Prostate gland (tissue), 2 donors: ENCODE data around the gene MRE11. TPM values are rescaled to one million over a fixed set of nuclear protein-coding genes. Genes with fewer than 3 reads are reported as not detected.

Experiments
- DNase-seq: peaks from one replicate; pipeline ENCODE4 v3.0.0-alpha.2; 2019; ENCODE audit warnings: low spot score
- H3K27ac ChIP-seq, 2 donors: fragments of 200-600 bp; sonication (generic); 2 replicates each; pipeline ENCODE4 v1.5.1; 2017 to 2019
- H3K27me3 ChIP-seq: fragments of 200-600 bp; sonication (generic); replicated peaks from 2 replicates; pipeline ENCODE4 v1.5.1; 2019; ENCODE audit not compliant: insufficient read depth
- H3K36me3 ChIP-seq, 2 donors: fragments of 200-600 bp; sonication (generic); 1 replicate in 1 of 2; 2 replicates in 1 of 2; pipeline versions ENCODE4 v1.5.1 to v1.8.1; 2017 to 2019
- H3K4me1 ChIP-seq: fragments of 200-600 bp; sonication (generic); replicated peaks from 2 replicates; pipeline ENCODE4 v1.5.1; 2019
- H3K4me3 ChIP-seq, 2 donors: fragments of 200-600 bp; sonication (generic); 2 replicates each; pipeline ENCODE4 v1.5.1; 2017 to 2019
- H3K9me3 ChIP-seq: fragments of 200-600 bp; sonication (generic); 2 replicates; pipeline ENCODE4 v1.5.1; 2017
- POLR2A ChIP-seq: fragments of 450-650 bp; IDR thresholded peaks from one replicate; pipeline ENCODE4 v1.6.1; 2016; ENCODE audit warnings: antibody characterized with exemption, mild to moderate bottlenecking
- POLR2AphosphoS5 ChIP-seq: sonication (generic); formaldehyde crosslinking; IDR thresholded peaks from one replicate; pipeline ENCODE4 v1.6.1; 2017; ENCODE audit warnings: antibody characterized with exemption
- WGBS: methylation state at CpG from one replicate; pipeline ENCODE4 v1.1.5; 2018; 5-methylcytosine and 5-hydroxymethylcytosine counted together
- intact Hi-C: fragments of 100-400 bp; cut with DNase I; formaldehyde crosslinking; loops from one replicate; pipeline ENCODE4 v1.14.2; 2022
- total RNA-seq, 2 donors: library from RNA; depleted of rRNA; stranded (reverse); fragments of >200 nt; gene quantifications; one replicate each; pipeline ENCODE4 v1.1.0, GENCODE V29; 2016
- TF ChIP-seq, protein P1 (sequence below), 4 experiments: fragments of 200-600 bp in 2 of 4; fragments of 450-650 bp in 2 of 4; sonication (generic) in 2 of 4; IDR thresholded peaks; 1 replicate in 3 of 4; 2 replicates in 1 of 4; pipeline ENCODE4 v1.5.1; 2016 to 2019; ENCODE audit warnings: antibody characterized with exemption in 4 of 4, mild to moderate bottlenecking in 2 of 4, moderate library complexity in 2 of 4

MRE11 gene
- total RNA-seq, 2 donors from 2014 or later = 12.3 to 14.1 TPM

DNA sequence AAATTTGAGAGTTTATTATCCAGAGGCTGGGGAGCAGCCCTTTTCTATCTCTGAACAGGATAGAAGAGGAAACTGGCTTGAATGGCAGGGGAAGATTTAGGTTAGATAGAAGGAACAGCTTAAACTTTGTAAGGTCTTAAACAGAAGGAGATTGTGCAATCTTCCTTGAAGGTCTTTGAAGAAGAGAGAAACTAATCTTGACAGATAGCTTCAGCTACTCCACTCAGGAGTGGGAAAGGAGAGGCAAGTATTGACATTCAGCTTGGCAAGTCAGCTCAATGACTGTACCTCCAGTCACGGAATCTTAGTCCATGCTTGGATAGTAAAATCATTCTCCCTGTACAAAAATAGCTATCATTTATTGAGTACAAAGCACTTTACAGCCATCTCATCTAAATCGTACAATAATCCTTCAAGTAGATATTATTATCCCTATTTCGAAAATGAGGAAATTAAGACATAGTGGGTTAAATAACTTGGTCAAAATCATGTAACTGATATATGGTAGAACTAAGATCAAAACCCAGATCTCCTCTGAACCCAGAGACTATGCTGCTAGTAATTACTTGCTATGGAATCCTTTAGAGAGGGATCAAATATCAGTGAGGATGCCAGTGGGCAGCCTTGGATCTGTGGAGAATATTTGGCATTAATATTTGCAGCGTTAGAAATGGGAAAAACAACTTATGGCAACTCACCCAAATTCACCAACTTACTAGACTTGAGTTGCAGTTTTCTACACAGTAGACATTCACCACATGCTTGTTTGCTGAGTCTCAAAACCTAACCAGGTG is 33.2 kb upstream of the MRE11 start:
- H3K4me1 ChIP-seq = no peaks in the 10 kb centered on the region
- intact Hi-C loops = loop anchor here (10.0 kb wide), 2 partner anchors 68 to 368 kb away; no protein-coding TSS in a partner anchor
- DNase-seq = no peak
- no peak overlapping the region for H3K27ac ChIP-seq
- no peaks in the 10 kb centered on the region for H3K27me3 ChIP-seq
- no peak overlapping the region for H3K4me3 ChIP-seq
- TF ChIP-seq POLR2AphosphoS5 = no peak
- TF ChIP-seq, protein P1, sequence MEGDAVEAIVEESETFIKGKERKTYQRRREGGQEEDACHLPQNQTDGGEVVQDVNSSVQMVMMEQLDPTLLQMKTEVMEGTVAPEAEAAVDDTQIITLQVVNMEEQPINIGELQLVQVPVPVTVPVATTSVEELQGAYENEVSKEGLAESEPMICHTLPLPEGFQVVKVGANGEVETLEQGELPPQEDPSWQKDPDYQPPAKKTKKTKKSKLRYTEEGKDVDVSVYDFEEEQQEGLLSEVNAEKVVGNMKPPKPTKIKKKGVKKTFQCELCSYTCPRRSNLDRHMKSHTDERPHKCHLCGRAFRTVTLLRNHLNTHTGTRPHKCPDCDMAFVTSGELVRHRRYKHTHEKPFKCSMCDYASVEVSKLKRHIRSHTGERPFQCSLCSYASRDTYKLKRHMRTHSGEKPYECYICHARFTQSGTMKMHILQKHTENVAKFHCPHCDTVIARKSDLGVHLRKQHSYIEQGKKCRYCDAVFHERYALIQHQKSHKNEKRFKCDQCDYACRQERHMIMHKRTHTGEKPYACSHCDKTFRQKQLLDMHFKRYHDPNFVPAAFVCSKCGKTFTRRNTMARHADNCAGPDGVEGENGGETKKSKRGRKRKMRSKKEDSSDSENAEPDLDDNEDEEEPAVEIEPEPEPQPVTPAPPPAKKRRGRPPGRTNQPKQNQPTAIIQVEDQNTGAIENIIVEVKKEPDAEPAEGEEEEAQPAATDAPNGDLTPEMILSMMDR (IDR thresholded peaks at IDR 0.05) = no peak
- no peak for TF ChIP-seq POLR2A
- H3K9me3 ChIP-seq = no peaks in the 10 kb centered on the region
- WGBS = 44% methylated on average over 4 of the region's 4 CpGs
- H3K36me3 ChIP-seq = no peaks in the 10 kb centered on the region

DNA sequence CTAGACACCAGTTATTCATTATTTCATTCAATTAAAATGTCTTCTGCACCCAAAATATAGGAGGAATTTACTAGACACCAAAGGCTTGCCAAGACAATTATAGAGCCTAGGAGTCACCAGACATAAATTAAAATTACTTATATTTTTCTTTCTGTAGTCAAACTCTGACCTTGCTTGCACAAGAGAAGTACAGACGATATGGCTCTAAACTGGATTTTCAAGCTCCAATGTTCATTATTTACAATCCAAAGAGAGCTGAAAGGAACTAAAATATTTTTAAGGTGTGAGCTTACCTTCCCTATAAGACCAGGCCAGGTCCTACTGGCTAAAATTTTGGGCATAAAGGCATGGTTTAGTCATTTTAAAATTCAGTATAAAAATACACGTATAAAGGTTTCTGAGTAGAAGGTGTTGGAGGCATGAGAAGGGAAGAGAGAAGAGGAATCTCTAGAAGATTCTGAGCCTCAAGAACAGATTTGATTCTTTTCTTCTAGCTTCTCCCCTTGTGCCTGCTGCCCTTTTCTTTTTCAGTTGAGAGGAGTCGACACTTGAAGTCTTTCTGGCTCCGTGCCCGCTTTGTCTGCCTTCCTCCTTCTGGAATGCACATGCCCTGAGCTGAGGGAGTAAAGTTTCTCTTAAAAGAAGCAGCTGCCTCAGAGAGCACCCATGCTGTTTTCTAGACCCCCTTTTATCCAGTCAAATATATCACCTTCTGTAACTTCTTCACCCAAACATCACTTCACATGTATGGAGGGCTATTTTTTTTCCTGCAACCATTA is 32.1 kb upstream of the MRE11 start:
- H3K4me3 ChIP-seq = no peak overlapping the region
- peak; percentile 66 for DNase-seq
- WGBS = 20% methylated on average over 5 of the region's 5 CpGs
- no peaks in the 10 kb centered on the region for H3K27me3 ChIP-seq
- no peaks in the 10 kb centered on the region for H3K36me3 ChIP-seq
- H3K9me3 ChIP-seq = no peaks in the 10 kb centered on the region
- H3K4me1 ChIP-seq = no peaks in the 10 kb centered on the region
- TF ChIP-seq POLR2A (no peak), POLR2AphosphoS5 (no peak)
- TF ChIP-seq, protein P1 (IDR thresholded peaks at IDR 0.05) = no peak
- no peak overlapping the region for H3K27ac ChIP-seq
- intact Hi-C loops = loop anchor here (10.0 kb wide), 2 partner anchors 69 to 369 kb away; no protein-coding TSS in a partner anchor

DNA sequence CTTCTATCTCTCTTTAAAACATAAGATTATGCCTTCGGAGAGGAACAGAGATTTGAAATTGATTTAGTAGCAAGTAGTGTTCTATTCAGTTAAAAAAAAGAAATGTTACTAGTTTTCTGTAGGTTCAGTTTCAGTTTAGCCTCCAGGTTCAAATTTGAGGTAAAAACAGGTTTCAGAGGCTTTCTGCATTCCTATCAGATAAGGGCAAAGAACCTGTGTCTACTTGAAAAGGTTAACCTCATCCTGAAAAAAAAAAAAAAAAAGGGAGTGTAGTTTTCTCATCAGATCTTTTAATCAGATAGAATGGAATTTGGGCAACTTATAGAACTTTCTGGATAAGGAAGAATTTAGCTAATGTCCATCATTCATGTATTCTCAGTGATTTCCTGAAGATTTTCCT is 30.7 kb upstream of the MRE11 start:
- TF ChIP-seq, protein P1 (IDR thresholded peaks at IDR 0.05) = no peak
- TF ChIP-seq POLR2AphosphoS5 (no peak), POLR2A (no peak)
- no peaks in the 10 kb centered on the region for H3K4me1 ChIP-seq
- no peaks in the 10 kb centered on the region for H3K36me3 ChIP-seq
- intact Hi-C loops = loop anchor here (10.0 kb wide), 2 partner anchors 70 to 370 kb away; no protein-coding TSS in a partner anchor
- H3K4me3 ChIP-seq = no peak overlapping the region
- H3K27me3 ChIP-seq = no peaks in the 10 kb centered on the region
- no peaks in the 10 kb centered on the region for H3K9me3 ChIP-seq
- no peak overlapping the region for H3K27ac ChIP-seq
- 45% methylated on average over 1 of the region's 1 CpG for WGBS
- DNase-seq = no peak

DNA sequence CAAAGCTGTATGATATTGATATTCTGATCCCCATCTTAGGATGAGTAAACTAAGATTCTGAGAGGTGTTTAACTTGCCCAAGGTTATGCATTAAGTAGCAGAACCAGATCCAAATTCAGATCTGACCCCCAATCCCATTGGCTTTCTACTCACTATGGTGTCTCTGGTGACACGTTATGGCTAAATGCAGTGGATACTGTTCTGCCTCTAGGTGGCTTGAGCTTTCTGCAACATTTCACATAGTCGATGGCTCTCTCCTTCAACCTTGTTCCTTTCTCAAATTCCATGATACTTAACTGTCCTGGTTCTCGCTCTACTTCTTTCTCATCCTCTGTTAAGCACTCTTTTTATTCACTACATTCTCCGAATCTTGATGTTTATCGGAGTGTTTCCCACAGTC is 28.0 kb upstream of the MRE11 start:
- Histone ChIP-seq H3K27me3 (no peaks in the 10 kb centered on the region), H3K27ac (no peak overlapping the region), H3K4me1 (no peaks in the 10 kb centered on the region), H3K36me3 (no peaks in the 10 kb centered on the region), H3K9me3 (no peaks in the 10 kb centered on the region), H3K4me3 (no peak overlapping the region)
- intact Hi-C loops = loop anchor here (10.0 kb wide), 2 partner anchors 73 to 373 kb away; no protein-coding TSS in a partner anchor
- TF ChIP-seq POLR2AphosphoS5 (no peak), POLR2A (no peak)
- TF ChIP-seq, protein P1 (IDR thresholded peaks at IDR 0.05) = no peak
- no peak for DNase-seq
- WGBS = 63% methylated on average over 4 of the region's 5 CpGs
